Measurements from ENCODE around the gene CHPT1.
"Not testable (repeated sequence)": the region's sequence is repeated elsewhere in the genome, so short reads cannot be mapped to it uniquely, and the experiment has no call there.

Gene CHPT1

DNA sequence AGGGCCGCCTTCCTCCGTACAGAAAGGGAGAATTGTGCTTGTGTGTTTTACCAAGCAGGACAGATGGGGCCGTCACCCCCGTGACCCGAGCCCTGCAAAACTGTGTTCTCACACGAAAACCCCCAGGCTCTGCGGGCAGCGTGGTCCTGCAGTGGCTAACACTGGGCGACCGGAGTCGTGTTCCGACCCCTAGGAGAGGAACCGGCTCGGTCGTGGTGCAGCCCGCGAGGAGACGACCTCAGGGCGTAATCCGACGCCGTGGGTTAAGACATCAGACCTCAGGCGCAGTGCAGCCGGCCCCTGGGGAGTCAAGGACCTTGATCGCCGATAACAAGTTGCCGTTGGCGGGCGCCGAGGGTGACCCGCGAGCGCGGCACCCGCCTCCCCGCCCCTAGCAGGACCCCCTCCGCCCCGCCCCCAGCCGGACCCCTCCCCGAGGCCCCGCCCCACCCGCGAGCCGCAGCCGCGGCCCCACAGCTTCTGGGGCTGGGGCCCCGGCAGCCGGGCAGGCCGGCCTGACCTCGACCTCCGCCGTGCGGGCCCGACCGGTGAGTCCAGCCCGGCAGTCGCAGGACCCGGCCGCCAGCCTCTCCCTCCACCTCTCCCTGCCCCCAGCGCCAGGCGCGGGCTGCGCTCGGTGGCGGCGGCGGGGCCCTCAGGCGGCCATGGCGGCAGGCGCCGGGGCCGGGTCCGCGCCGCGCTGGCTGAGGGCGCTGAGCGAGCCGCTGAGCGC, at the start of gene CHPT1:
CHPT1 (plus strand) TSS at position 444 of the 733 bp plus-strand sequence; CDS start at position 666, 222 bp downstream.
- DNase-seq, result peak; percentile 55

DNA sequence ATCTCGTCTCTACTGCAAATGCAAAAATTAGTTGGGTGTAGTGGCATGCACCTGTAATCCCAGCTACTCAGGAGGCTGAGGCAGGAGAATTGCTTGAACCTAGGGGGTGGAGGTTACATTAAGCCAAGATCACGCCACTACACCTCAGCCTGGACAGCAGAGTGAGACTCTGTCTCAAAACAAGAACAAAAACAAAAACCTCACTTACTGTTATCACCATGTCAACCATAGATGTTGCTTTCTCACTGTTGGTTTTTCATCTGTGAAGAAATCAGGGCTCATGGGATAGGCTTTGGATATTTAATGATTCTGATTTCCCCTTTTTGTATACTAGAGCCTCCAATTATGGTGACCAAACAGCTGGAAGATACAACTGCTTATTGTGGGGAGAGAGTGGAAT, 49.7 kb upstream of the CHPT1 start:
- DNase-seq, result no peak

DNA sequence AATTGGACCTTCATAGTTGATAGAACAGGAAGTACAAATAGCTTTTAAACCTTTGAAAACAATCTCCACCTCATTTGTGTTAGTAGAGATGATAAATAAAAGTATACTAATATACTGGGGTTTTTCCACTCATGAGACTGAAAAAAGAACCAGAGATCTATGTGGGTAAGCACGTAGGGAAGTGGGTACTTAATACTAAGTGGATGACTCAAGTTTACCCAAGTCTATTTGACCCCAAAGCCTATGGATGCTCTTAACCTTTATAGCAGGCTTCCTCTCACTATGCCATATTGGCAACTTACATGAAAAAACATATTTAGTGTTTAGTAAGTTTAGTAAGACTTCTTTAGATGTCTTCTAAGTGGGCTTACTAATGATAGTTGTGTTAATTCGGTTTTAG, 49.2 kb upstream of the CHPT1 start:
- no peak for DNase-seq

DNA sequence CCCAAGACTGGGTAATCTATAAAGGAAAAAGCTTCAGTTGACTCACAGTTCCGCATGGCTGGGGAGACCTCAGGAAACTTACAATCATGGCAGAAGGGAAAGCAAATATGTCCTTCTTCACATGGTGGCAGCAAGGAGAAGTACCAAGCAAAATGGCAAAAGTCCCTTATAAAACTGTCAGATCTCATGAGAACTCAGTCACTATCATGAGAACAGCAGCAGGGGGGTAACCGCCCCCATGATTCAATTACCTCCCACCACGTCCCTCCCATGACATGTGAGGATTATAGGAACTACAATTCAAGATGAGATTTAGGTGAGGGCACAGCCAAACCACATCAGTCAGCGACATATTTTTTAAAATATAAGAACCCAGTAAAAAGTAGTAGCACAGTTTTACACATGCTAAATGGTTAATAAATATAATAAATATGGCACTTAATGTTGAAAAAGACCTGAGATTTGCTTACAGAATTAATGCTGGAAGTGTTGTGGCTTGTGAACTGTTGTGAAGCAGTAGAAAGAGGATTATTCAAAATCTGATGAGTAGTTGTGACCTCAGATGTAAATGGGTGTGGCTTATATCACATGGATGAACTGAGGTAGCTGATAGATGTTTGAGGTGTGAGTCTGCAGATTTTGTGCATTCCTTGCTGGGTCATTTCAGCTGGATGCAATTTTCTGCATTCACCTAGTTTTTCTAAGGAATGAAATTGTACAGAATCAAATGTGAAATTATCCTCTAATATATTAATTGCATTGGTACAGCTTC, 46.9 kb upstream of the CHPT1 start:
- no peak for DNase-seq

DNA sequence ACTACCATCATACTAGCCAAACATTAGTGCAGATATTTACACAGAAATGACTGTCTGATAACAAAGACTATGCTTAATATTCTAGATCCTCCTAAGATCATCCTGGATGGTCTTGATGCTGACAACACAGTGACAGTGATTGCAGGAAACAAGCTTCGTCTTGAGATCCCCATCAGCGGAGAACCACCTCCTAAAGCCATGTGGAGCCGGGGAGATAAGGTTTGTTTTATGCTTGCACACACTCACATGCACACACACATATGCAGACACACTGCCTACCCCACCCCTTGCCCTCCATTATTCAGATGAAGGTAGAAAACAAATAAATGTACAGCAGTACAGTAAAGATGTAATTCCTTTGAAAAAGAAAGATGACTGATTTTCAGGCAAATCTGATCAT, 44.4 kb upstream of the CHPT1 start:
- DNase-seq, result no peak

DNA sequence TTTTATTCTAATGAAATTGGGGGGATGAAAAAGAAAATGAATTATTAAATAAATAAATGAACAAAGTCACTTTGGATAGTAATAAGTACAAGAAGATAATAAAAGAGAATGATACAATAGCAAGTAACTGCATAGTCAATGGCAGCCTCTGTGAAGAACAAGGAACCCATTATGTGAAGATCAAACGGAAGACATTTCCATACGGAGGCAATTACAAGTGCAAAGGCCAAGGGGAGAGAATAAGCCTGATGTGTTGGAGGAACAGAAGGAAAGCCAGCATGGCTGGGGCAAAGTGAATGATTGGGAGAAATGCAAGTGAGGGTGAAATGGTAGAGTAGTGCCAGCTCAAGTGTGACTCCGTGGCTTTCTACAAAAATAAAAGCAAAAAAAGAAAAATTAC, 43.9 kb upstream of the CHPT1 start:
- no peak for DNase-seq

DNA sequence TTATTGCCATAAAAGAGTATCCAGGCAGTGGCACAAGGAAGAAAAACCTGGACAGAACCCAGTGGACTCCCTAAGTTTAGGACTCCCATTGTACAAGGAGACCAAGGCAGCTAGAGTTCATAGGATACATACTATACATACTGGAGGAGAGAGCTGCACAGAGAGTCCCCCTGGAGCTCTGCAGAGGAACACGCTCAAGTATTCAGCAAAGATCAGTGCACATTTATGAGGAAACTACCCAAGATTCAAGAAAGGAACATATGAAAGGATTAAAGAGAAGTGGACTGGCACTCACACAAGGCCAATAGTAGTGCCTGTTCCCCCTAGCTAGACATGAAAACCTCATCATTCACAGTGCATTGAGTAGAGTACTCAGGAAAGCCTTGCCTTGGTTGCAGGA, 43.0 kb upstream of the CHPT1 start:
- no peak for DNase-seq

DNA sequence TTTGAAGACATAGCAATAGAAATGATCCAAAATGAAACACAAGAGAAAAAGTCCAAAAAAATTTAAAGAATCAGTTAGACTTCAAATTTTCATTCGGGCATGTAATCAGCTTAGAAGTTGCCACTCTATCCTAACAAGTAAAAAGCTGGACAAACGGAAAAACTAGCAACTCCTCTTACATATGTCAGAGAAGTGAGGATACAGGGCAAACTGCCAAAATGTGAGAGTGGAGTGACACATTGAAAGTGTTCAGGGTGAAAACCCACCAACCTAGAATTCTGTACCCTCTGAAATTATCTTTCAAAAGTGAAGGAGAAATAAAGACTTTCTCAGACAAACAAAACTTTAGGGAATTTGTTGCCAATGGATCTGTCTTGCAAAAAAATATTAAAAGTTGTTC, 42.0 kb upstream of the CHPT1 start:
- no peak for DNase-seq

DNA sequence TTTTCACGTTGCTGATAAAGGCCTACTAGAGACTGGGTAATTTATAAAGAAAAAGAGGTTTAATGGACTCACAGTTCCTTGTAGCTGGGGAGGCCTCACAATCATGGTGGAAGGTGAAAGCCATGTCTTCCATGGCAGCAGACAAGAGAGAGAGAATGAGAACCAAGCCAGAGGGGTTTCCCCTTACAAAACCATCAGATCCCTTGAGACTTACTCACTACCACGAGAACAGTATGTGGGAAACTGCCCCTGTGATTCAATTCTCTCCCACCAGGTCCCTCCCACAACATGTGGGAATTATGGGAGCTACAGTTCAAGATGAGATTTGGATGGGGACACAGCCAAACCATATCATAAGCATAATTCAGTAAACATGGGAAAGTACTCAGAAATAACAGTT, 36.8 kb upstream of the CHPT1 start:
- DNase-seq, result not testable (repeated sequence)

DNA sequence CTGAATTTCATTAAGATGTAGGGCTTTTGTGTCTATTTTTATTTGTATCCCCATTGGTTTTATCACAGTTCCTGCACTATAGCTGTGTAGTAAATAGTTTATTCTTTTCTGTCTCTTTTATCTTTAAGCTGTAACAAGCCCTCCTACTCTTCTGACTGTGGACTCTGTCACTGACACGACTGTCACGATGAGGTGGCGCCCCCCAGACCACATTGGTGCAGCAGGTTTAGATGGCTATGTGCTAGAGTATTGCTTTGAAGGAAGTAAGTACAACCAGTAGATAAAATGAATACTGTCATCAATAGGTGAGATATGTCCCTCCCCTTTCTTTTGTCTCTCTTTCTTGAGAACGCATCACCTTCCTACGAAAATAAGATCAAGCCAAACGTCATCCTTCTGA, 34.1 kb upstream of the CHPT1 start:
- DNase-seq, result no peak

DNA sequence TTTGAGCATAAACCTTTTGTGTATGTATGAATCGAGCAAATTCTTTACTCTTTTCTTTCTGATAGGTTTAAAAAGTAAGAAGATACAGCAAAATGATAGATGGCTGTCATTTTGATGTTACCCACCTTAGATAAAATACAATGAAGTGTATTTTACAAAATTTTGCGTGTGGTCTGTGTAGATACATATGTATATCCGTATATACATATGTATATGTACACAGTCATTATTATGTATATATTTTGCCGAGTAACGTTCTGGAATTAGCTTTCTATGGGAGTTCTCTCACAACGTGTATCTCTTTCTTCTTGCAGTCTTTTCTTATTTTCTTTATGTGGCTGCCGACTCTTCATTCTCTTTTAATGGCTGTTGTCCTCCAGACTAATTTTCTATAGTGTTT, 32.4 kb upstream of the CHPT1 start:
- no peak for DNase-seq

DNA sequence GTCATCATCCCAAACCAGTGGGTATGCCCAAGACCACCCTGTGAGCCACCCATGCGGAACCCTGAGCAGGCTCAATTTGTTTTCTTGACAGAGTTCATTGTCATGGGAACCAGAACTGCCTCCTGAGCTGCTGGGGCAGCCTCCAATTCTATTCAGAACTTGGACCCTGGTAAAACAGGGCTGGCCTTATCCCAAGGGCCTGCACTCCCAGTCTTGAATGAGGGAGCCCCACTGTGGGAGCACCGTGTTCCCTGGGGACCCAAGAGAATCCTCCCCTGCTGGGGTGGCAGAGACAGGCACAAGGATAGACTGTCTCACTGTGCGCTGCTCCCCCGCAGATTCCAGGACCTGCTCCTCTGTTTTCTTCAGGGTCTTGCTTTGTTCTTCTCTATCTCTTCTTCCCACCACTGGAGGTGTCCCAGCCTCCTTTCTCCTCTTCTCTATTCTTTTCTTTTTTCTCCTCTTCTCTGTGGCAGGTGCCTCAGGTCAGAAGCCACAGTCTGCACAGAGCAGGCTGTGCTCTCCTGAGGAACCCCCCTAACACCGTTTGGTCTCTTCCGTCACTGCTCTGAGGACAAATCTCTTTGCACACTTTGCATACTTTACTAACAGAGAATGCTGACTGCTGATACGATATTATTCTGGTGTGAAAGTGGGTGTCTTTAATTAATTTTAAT, 31.2 kb upstream of the CHPT1 start:
- DNase-seq, result no peak

DNA sequence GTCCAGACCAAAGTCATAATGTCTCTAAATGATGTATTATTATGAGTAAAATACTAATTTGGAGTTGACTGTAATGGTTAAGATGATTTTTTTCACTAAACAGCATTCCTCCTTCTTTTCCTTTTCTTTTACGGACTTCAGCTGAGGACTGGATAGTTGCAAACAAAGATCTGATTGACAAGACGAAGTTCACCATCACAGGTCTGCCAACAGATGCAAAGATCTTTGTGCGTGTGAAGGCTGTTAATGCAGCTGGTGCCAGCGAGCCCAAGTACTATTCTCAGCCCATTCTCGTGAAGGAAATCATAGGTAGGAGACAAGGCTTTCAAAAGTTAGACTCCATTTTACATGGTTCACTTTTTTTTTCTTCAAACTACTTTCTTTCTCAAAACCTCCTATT, 29.8 kb upstream of the CHPT1 start:
- DNase-seq, result no peak

DNA sequence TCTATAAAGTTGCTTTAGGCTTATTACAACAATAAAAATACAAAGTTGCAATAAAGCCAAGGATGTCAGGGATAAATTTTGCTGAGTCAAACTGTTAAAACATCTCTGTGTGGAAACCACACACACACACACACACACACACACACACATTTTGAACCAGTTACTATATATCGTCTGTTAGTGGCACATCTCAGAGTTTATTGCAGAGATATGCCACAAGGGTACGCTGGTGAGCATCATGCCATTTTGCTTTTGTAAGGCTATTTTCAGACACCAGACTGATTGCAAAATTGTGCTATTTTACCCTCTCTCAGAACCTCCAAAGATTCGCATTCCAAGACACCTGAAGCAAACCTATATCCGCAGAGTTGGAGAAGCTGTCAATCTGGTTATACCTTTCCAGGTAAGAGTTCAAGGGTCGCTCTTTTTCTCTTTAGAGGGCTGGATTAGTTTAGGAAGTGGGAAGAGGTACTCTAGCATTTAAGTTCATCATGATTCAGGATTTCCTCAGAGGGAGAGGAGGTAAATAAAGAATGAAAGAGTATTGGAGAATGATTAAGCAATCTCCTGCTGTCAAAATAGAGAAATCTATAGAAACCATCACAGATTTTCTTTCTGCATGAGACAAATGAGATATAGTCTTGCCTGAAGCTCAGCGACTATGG, 27.3 kb upstream of the CHPT1 start:
- peak; percentile 36 for DNase-seq

DNA sequence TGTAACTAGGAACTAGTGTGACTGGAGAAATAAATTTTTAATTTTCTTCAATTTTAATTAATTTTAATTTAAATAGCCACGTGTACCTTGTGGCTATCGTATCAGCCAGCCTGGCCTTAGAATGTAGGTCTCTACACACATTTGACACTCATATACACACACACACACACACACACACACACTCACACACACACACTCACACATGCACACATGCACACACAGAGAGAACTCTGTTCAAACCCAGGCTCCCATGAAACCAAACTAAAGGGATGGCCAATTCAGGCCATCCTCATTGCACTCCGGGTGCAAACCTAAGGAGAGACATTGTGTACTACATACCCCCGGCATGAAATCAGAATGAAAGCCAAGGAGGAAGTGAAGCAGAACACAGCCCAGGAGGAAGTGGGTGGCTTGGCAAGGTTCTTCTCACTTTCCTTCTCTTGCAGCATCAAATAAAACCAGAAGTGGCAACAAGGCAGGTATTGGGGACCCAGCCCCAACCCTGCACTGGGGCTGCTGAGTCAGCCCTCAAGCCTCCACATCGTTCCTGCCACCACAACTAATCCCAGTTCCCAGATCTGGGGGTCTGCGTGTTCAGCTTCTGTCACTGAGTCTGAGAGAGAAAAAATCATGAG, 26.2 kb upstream of the CHPT1 start:
- peak; percentile 27 for DNase-seq

DNA sequence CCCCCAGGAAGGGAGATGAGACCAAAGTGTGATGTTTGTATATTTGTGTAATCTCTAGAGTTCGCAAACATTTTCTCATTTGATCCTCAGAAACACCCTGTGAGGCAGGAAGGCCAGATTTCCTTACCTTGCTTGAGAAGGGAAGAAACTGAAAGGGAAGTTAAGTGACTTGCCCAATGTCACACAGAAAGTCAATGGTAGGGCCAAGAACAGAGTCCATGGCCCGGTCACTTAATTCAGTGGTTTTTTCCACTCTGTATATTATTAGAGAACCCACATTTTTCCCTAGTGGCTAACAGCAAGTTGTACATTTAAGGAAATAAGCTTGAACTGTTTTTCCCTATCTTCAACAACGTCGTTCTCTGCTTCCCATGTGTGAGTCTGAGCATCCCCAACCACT, 25.6 kb upstream of the CHPT1 start:
- no peak for DNase-seq

DNA sequence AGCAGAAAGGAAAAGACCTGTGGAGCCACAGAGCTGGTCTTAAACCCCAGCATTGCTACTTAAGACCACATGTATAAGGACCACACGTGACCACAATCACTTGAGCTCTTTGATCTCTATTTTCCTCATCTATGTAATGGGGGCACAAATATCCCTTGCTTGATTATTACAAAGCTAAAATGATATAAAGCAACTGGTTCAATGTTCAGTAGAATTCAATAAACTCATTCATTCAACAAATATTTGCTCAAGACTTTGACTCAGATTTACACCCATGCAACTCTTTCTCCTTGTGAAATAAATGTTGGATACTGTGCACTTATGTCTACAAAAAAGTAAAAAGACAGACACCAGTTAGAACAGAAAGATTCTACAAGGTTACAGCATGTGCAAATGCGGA, 21.9 kb upstream of the CHPT1 start:
- no peak for DNase-seq

DNA sequence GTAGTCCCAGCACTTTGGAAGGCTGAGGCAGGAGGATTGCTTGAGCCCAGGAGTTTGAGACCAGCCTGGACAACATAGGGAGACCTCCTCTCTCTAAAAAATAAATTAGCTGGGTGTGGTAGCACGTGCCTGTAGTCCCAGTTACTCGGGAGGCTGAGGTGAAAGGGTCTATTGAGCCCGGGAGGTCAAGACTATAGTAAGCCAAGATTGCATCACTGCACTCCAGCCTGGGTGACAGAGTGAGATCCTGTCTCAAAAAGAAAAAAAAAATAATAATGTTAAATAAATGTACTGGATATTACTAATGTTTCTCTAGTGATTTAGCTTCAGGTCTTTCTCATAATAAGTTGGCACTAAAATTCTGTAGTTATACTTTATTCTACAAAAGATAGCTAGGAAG, 20.9 kb upstream of the CHPT1 start:
- DNase-seq, result not testable (repeated sequence)

DNA sequence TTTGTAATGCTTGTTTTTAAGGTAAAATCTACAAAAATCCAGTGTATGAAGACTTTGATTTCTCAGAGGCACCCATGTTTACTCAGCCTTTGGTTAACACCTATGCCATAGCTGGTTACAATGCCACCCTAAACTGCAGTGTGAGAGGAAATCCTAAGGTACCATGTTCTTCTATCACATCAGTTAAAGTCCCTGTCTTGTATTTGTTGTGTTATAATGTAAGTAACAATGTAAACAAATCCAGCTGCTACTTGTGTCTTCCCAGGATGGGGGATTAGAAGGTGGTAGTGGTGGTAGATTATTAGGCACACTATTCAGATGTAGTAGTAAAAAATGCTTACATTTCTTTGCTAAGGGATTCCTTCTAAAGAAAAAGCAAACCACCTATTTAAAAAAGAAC, 19.4 kb upstream of the CHPT1 start:
- no peak for DNase-seq

DNA sequence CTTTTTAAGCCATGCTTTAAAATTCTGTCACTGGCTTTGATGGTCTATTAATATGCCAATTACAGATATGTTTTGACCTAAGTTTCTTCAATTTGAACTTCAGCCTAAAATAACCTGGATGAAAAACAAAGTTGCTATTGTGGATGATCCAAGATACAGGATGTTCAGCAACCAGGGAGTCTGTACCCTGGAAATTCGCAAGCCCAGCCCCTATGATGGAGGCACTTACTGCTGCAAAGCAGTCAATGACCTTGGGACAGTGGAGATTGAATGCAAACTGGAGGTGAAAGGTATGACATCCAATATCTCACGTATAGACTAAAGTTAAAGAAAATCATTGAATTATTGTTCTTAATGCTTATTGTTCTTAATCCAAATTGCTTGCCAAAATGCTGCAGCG, 17.2 kb upstream of the CHPT1 start:
- no peak for DNase-seq

DNA sequence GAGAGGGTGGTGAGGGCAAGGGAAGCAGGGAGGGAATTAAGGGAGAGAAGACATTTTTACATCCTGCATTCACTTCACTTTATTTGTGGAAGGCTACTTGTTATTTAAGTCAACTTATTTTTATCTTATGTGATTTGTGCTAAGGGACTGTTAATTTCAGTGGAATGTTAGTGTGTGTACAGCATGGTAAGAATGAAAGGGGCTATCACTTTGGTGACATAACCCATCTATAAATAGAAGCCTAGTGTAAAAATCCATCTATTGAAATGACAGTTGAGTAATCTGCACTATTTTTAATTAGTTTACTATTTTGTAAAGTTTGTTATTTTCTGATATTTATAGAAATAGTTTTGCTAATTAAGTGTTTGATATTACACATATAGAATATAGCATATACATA, 16.8 kb upstream of the CHPT1 start:
- no peak for DNase-seq

DNA sequence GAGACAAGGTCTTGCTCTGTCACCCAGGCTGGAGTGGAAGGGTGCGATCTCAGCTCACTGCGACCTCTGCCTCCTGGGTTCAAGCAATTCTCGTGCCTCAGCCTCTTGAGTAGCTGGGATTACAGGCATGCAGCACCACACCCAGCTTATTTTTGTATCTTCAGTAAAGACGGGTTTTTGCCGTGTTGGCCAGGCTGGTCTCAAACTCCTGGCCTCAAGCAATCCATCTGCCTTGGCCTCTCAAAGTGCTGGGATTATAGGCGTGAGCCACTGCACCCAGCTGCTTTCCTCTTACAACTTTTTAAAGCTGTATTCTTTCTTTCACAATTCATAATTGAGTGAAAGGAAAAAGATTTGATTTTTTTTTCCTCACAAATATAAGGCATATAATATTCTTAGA, 15.8 kb upstream of the CHPT1 start:
- not testable (repeated sequence) for DNase-seq

DNA sequence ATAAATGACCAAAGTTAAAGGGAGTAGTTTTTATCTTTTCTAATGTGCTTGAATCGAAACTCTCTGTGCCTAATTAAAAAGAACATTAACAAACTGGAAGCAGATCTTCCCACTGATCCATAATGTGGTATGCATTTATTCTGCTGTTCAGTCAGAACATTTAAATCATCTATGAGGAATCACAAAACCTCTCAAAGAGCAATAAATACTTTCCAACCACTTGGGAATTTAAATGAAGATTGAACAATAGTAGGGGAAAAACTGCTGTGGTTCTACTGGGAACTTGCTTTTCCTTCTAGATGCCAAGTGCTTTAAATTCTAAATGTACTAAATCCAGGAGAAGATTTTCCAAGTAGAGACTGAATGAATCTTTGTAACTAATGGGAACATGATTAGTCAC, 12.3 kb upstream of the CHPT1 start:
- no peak for DNase-seq
